Vagina (tissue), 2 donors: ENCODE measurements around the gene CDON. TPM values are rescaled to one million over a fixed set of nuclear protein-coding genes. Genes with fewer than 3 reads are reported as not detected.
A peak's percentile ranks its signal among the peaks of the same experiment; 100 is the strongest.

Source experiments
- DNase-seq, 2 donors: peaks; one replicate each; pipeline ENCODE4 v3.0.0-alpha.2; 2017; ENCODE audit errors: extremely low spot score in 2 of 2
- H3K27ac ChIP-seq: fragments of 200-600 bp; sonication (generic); one replicate; pipeline ENCODE4 v1.5.1; 2019
- H3K27me3 ChIP-seq: fragments of 200-600 bp; sonication (generic); one replicate; pipeline ENCODE4 v1.5.1; 2019
- H3K36me3 ChIP-seq, 2 donors: fragments of 200-600 bp; sonication (generic); one replicate each; pipeline ENCODE4 v1.5.1; 2017 to 2019
- H3K4me1 ChIP-seq: fragments of 200-600 bp; sonication (generic); one replicate; pipeline ENCODE4 v1.5.1; 2019
- H3K4me3 ChIP-seq, 2 donors: fragments of 200-600 bp; sonication (generic); 1 replicate in 1 of 2; 2 replicates in 1 of 2; pipeline ENCODE4 v1.5.1; 2016 to 2019
- H3K9me3 ChIP-seq: fragments of 200-600 bp; sonication (generic); one replicate; pipeline ENCODE4 v1.5.1; 2019
- POLR2A ChIP-seq, 2 donors: fragments of 450-650 bp; IDR thresholded peaks; one replicate each; pipeline ENCODE4 v1.6.1; 2017; ENCODE audit warnings: antibody characterized with exemption in 2 of 2, mild to moderate bottlenecking in 2 of 2, moderate library complexity in 2 of 2
- POLR2AphosphoS5 ChIP-seq, 2 donors: sonication (generic); formaldehyde crosslinking; IDR thresholded peaks; one replicate each; pipeline ENCODE4 v1.9.0; 2017; ENCODE audit warnings: antibody characterized with exemption in 2 of 2, mild to moderate bottlenecking in 2 of 2, low read depth in 1 of 2; ENCODE audit not compliant: insufficient read depth in 1 of 2
- intact Hi-C: fragments of 100-400 bp; cut with DNase I; formaldehyde crosslinking; loops from one replicate; pipeline ENCODE4 v1.15.1; 2023
- total RNA-seq: library from RNA; depleted of rRNA; stranded (reverse); fragments of >200 nt; gene quantifications from one replicate; pipeline ENCODE4 v1.2.3, GENCODE V29; 2016
- TF ChIP-seq, protein P1 (sequence below), 3 experiments: fragments of 450-650 bp in 2 of 3; fragments of 200-600 bp in 1 of 3; sonication (generic) in 1 of 3; IDR thresholded peaks; one replicate each; pipeline ENCODE4 v1.5.1; 2017 to 2019; ENCODE audit warnings: antibody characterized with exemption in 3 of 3, mild to moderate bottlenecking in 2 of 3, moderate library complexity in 2 of 3

CDON gene
- total RNA-seq, 1 donor from 2014 or later, result 9.8 TPM

- no peaks in the 10 kb centered on the region for H3K4me1 ChIP-seq
- TF ChIP-seq, protein P1, sequence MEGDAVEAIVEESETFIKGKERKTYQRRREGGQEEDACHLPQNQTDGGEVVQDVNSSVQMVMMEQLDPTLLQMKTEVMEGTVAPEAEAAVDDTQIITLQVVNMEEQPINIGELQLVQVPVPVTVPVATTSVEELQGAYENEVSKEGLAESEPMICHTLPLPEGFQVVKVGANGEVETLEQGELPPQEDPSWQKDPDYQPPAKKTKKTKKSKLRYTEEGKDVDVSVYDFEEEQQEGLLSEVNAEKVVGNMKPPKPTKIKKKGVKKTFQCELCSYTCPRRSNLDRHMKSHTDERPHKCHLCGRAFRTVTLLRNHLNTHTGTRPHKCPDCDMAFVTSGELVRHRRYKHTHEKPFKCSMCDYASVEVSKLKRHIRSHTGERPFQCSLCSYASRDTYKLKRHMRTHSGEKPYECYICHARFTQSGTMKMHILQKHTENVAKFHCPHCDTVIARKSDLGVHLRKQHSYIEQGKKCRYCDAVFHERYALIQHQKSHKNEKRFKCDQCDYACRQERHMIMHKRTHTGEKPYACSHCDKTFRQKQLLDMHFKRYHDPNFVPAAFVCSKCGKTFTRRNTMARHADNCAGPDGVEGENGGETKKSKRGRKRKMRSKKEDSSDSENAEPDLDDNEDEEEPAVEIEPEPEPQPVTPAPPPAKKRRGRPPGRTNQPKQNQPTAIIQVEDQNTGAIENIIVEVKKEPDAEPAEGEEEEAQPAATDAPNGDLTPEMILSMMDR (IDR thresholded peaks at IDR 0.05), result no peak
- TF ChIP-seq POLR2AphosphoS5 (IDR thresholded peaks at IDR 0.05; ENCODE audit: insufficient read depth in 1 of 2, low read depth in 1 of 2) (no peak), POLR2A (IDR thresholded peaks at IDR 0.05) (no peak)
These were observed 133.1 kb downstream of the CDON start for GRCh38 chr11:125929445-125930075.

DNA sequence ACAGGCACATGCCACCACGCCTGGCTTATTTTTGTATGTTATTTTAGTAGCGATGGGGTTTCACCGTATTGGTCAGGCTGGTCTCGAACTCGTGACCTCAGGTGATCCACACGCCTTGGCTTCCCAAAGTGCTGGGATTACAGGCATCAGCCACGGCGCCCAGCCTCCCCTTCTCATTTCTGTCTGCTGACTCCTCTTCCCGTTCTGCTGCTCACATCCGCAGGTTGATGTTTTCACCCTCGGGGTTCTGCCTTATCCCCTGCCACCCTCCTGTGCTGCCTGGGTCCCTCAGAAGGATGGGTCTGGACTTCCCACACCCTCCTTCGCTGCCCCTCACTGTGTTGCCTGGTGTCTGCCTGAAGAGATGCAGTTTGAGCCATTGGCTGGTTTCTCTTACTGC, 136.0 kb downstream of the CDON start:
- TF ChIP-seq, protein P1 (IDR thresholded peaks at IDR 0.05), result no peak
- TF ChIP-seq POLR2AphosphoS5 (IDR thresholded peaks at IDR 0.05; ENCODE audit: insufficient read depth in 1 of 2, low read depth in 1 of 2) (no peak), POLR2A (IDR thresholded peaks at IDR 0.05) (no peak)
- Histone ChIP-seq H3K27me3 (no peaks in the 10 kb centered on the region), H3K9me3 (no peaks in the 10 kb centered on the region), H3K4me1 (no peaks in the 10 kb centered on the region), H3K4me3 (no peak overlapping the region), H3K36me3 (no peaks in the 10 kb centered on the region), H3K27ac (no peak overlapping the region)
- peak in 1 of 2 donors; percentile 74 for DNase-seq
- intact Hi-C loops, result no loop called here

More at GRCh38 chr11:125929445-125930075, 133.1 kb downstream of the CDON start:
- Histone ChIP-seq H3K27ac (no peak overlapping the region), H3K9me3 (no peaks in the 10 kb centered on the region), H3K27me3 (no peaks in the 10 kb centered on the region), H3K36me3 (no peaks in the 10 kb centered on the region), H3K4me3 (no peak overlapping the region)
- intact Hi-C loops, result no loop called here
- peak in 1 of 2 donors; percentile 69 for DNase-seq

- intact Hi-C loops, result no loop called here
- Histone ChIP-seq H3K9me3 (no peaks in the 10 kb centered on the region), H3K4me1 (no peaks in the 10 kb centered on the region), H3K36me3 (no peaks in the 10 kb centered on the region), H3K27ac (no peak overlapping the region), H3K27me3 (no peaks in the 10 kb centered on the region), H3K4me3 (no peak overlapping the region)
- DNase-seq, result peak in 1 of 2 donors; percentile 37
- TF ChIP-seq, protein P1 (IDR thresholded peaks at IDR 0.05), result no peak
- no peak for TF ChIP-seq POLR2A (IDR thresholded peaks at IDR 0.05)
These were observed 136.9 kb downstream of the CDON start for GRCh38 chr11:125925804-125926203.

DNA sequence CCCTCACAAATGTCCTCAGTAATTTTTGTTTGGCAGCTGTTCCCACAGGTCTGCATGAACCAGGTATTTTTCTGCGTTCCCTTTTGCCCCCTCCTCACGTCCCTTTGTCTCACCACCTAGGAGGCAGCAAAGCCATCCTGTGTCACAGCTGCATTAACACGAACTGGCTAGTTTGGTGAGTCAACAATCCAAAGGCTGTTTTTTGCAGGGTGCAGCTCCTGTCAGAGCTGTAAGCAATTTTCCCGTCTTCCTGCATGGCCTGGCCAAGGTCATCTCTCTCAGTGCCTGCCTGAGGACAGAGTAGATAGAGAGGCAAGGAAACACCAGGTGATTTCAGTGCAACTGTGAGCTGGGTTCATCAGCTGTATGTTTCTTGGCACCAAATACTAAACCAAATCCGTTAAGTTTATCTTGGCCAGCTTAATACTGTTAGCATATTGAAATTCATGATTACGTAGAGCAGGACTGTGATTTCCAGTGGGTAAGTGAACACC, 137.4 kb downstream of the CDON start:
- no peak overlapping the region for H3K4me3 ChIP-seq
- no peaks in the 10 kb centered on the region for H3K36me3 ChIP-seq
- H3K27ac ChIP-seq, result no peak overlapping the region
- H3K27me3 ChIP-seq, result no peaks in the 10 kb centered on the region
- peak in 1 of 2 donors; percentile 79 for DNase-seq
- TF ChIP-seq POLR2A (IDR thresholded peaks at IDR 0.05) (no peak), POLR2AphosphoS5 (IDR thresholded peaks at IDR 0.05; ENCODE audit: insufficient read depth in 1 of 2, low read depth in 1 of 2) (no peak)
- TF ChIP-seq, protein P1 (IDR thresholded peaks at IDR 0.05), result no peak
- H3K4me1 ChIP-seq, result no peaks in the 10 kb centered on the region
- no peaks in the 10 kb centered on the region for H3K9me3 ChIP-seq
- intact Hi-C loops, result no loop called here

GRCh38 chr11:125924384-125925007, 138.2 kb downstream of the CDON start:
- H3K4me1 ChIP-seq, result no peaks in the 10 kb centered on the region
- no peaks in the 10 kb centered on the region for H3K9me3 ChIP-seq
- TF ChIP-seq POLR2AphosphoS5 (IDR thresholded peaks at IDR 0.05; ENCODE audit: insufficient read depth in 1 of 2, low read depth in 1 of 2) (no peak), POLR2A (IDR thresholded peaks at IDR 0.05) (no peak)
- TF ChIP-seq, protein P1 (IDR thresholded peaks at IDR 0.05), result no peak
- H3K27ac ChIP-seq, result no peak overlapping the region
- intact Hi-C loops, result loop anchor here (5.0 kb wide), 1 partner anchor 273 kb away; no protein-coding TSS in a partner anchor
- H3K36me3 ChIP-seq, result no peaks in the 10 kb centered on the region
- H3K4me3 ChIP-seq, result no peak overlapping the region
- no peaks in the 10 kb centered on the region for H3K27me3 ChIP-seq
- peak in 1 of 2 donors; percentile 62 for DNase-seq
